Caco-2 (cell line): ENCODE results near the gene PPIL1. TPM values are rescaled to one million over a fixed set of nuclear protein-coding genes. Genes with fewer than 3 reads are reported as not detected.

ENCODE experiments used
- BruUV-seq: library from RNA; stranded (reverse); fragments of 400-500 nt; replicated peaks from 2 replicates; lab custom pipeline; 2021; lab: Mats Ljungman, UMichigan
- CTCF ChIA-PET: fragments of 300-600 bp; sonication (Branson Sonifier 250); formaldehyde crosslinking; loops from one replicate; lab custom pipeline; 2022; ENCODE audit warnings: antibody characterized with exemption; lab: Charles Lee
- POLR2A ChIA-PET: fragments of 300-600 bp; sonication (Branson Sonifier 250); formaldehyde crosslinking; loops from one replicate; lab custom pipeline; 2022; ENCODE audit warnings: antibody characterized with exemption; lab: Charles Lee
- DNase-seq, 2 experiments: peaks; one replicate each; pipeline versions ENCODE4 v3.0.0 to v3.0.0-alpha.2; 2020 to 2022
- H3K27me3 ChIP-seq: replicated peaks from 2 replicates; pipeline ENCODE4 v1.6.0; 2011; ENCODE audit warnings: low read length; ENCODE audit not compliant: control insufficient read depth, insufficient read depth
- H3K36me3 ChIP-seq: 2 replicates; pipeline ENCODE4 v1.5.1; 2011; ENCODE audit warnings: low read length; ENCODE audit not compliant: control insufficient read depth, insufficient read depth
- H3K4me1 ChIP-seq: fragments of 250-450 bp; sonication (Bioruptor Pico); 2 replicates; pipeline ENCODE4 v1.5.1; 2020; ENCODE audit warnings: mild to moderate bottlenecking
- H3K4me3 ChIP-seq: 2 replicates; pipeline ENCODE4 v1.5.1; 2011; ENCODE audit warnings: low read depth, mild to moderate bottlenecking, control low read depth, low read length
- H3K9me3 ChIP-seq: fragments of 250-450 bp; sonication (Bioruptor Pico); 2 replicates; pipeline ENCODE4 v1.5.1; 2020; ENCODE audit warnings: mild to moderate bottlenecking, moderate library complexity
- H3K27ac Mint-ChIP-seq: one replicate; pipeline ENCODE4 v1.8.0; 2022; ENCODE audit warnings: mixed read lengths; ENCODE audit not compliant: unreplicated experiment
- H3K27me3 Mint-ChIP-seq: one replicate; pipeline ENCODE4 v1.8.0; 2022; ENCODE audit warnings: mixed read lengths; ENCODE audit not compliant: insufficient read depth, unreplicated experiment
- H3K36me3 Mint-ChIP-seq: one replicate; pipeline ENCODE4 v1.8.0; 2022; ENCODE audit warnings: mild to moderate bottlenecking, mixed read lengths; ENCODE audit not compliant: insufficient read depth, unreplicated experiment
- H3K4me1 Mint-ChIP-seq: one replicate; pipeline ENCODE4 v1.8.0; 2022; ENCODE audit warnings: low read depth, mixed read lengths; ENCODE audit not compliant: unreplicated experiment
- H3K4me3 Mint-ChIP-seq: one replicate; pipeline ENCODE4 v1.8.0; 2022; ENCODE audit warnings: mild to moderate bottlenecking, moderate library complexity, mixed read lengths; ENCODE audit not compliant: unreplicated experiment
- H3K9me3 Mint-ChIP-seq: one replicate; pipeline ENCODE4 v1.8.0; 2022; ENCODE audit warnings: mixed read lengths; ENCODE audit not compliant: unreplicated experiment
- intact Hi-C: fragments of 100-400 bp; cut with micrococcal nuclease; formaldehyde crosslinking; loops from one replicate; pipeline ENCODE4 v1.10.0; 2022; ENCODE audit not compliant: unreplicated experiment
- total RNA-seq: library from RNA; stranded (reverse); gene quantifications from 2 replicates; pipeline ENCODE4 v1.2.3, GENCODE V29; 2022
- TF ChIP-seq, protein P1 (sequence below), 2 experiments: fragments of 200-600 bp in 1 of 2; IDR thresholded peaks; 1 replicate in 1 of 2; 2 replicates in 1 of 2; pipeline versions ENCODE4 v1.5.1 to v1.8.0; 2011 to 2022; ENCODE audit warnings: antibody characterized with exemption in 1 of 2, control low read depth in 1 of 2, inconsistent platforms in 1 of 2, low read depth in 1 of 2, low read length in 1 of 2, mild to moderate bottlenecking in 1 of 2, moderate library complexity in 1 of 2; ENCODE audit not compliant: insufficient read depth in 1 of 2, severe bottlenecking in 1 of 2, unreplicated experiment in 1 of 2

PPIL1 gene
- total RNA-seq, 1 experiment from 2014 or later = 61.2 TPM

DNA sequence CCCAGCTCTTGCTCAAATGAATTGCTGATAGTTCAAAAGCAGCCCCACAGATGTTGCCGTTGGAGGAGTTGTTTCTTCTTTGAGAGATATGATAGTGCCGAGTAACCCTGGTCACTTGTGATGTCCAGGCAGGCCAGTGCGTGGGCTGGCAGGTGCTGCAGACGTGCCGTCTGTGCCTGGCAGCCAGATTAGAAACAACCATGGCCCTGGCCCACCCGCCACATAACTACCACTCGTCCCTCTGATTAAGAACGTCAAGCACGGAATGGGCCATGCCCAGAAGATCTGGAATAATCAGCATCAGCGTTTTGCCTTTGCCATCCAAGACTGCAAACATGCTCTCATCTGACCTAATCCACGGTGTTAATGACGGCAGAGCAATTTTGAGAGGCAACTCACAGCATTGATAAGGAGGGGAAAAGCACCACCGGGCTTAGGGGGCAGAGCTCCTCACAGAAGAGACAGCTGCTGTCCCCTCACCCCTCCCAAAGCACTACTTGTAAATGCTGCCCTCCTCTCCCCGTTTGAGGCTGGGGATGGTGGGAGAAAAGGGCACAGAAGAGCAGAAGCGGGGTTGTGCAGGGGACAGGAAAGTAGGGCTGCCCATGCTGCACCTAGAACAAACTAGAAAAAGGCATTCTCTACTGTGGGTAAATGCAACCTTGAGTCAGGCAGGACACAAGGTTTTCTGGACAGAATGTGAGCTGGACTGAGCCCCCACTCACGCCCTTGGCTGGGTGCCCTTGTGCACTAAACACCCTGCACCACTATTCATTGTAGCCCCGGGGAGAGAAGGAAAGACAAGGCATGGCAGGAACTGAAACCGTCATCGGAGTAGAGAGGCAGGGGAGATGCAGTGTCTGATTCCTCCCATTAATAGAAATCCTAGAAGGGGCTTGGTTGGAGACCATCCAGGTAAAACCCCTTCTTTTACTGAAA, 30.1 kb downstream of the PPIL1 start:
- Histone ChIP-seq H3K4me1 (peaks cover 6% of the 10 kb centered on the region; the same call in 1 of the 2 replicates), H3K4me3 (no peak overlapping the region), H3K9me3 (no peaks in the 10 kb centered on the region), H3K36me3 (no peaks in the 10 kb centered on the region), H3K27me3 (no peaks in the 10 kb centered on the region)
- intact Hi-C loops = no loop called here
- H3K4me3 Mint-ChIP-seq = no peak overlapping the region
- BruUV-seq = no TSS peak
- TF ChIP-seq, protein P1, sequence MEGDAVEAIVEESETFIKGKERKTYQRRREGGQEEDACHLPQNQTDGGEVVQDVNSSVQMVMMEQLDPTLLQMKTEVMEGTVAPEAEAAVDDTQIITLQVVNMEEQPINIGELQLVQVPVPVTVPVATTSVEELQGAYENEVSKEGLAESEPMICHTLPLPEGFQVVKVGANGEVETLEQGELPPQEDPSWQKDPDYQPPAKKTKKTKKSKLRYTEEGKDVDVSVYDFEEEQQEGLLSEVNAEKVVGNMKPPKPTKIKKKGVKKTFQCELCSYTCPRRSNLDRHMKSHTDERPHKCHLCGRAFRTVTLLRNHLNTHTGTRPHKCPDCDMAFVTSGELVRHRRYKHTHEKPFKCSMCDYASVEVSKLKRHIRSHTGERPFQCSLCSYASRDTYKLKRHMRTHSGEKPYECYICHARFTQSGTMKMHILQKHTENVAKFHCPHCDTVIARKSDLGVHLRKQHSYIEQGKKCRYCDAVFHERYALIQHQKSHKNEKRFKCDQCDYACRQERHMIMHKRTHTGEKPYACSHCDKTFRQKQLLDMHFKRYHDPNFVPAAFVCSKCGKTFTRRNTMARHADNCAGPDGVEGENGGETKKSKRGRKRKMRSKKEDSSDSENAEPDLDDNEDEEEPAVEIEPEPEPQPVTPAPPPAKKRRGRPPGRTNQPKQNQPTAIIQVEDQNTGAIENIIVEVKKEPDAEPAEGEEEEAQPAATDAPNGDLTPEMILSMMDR (IDR thresholded peaks at IDR 0.05; ENCODE audit: insufficient read depth in 1 of 2, low read depth in 1 of 2, low read length in 1 of 2, severe bottlenecking in 1 of 2, unreplicated experiment in 1 of 2) = no peak
- no peaks in the 10 kb centered on the region for H3K27me3 Mint-ChIP-seq
- H3K4me1 Mint-ChIP-seq = peaks cover 8% of the 10 kb centered on the region
- H3K9me3 Mint-ChIP-seq = no peaks in the 10 kb centered on the region
- CTCF ChIA-PET = no interaction called here
- no peaks in the 10 kb centered on the region for H3K36me3 Mint-ChIP-seq
- no peak for DNase-seq
- H3K27ac Mint-ChIP-seq = no peak overlapping the region
- POLR2A ChIA-PET = no interaction called here

DNA sequence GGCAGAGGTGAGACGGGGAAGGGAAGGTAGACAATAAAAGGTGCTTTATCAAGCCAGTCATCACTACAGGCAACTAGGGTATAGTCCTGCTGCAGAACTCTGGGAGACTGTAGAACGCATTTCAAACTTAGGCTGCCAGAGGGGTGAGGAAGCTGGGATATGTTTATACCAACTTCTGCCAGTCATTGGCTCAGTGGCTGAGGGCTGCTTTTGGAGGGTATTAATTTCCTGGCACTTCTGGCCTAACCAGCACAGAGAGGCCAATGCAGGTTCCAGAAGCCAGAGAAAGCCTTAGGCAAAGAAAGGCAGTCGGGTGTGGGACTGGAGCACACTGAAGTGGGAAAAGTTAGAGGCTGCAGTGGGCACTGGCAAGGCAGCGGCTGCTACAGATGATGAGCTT, 31.4 kb downstream of the PPIL1 start:
- no peaks in the 10 kb centered on the region for H3K9me3 ChIP-seq
- H3K27ac Mint-ChIP-seq = no peak overlapping the region
- peaks cover 2% of the 10 kb centered on the region for H3K4me1 Mint-ChIP-seq
- BruUV-seq = no TSS peak
- H3K27me3 Mint-ChIP-seq = peaks cover 3% of the 10 kb centered on the region
- POLR2A ChIA-PET = no interaction called here
- peaks cover 6% of the 10 kb centered on the region; the same call in 1 of the 2 replicates for H3K4me1 ChIP-seq
- CTCF ChIA-PET = no interaction called here
- H3K9me3 Mint-ChIP-seq = no peaks in the 10 kb centered on the region
- no peak for DNase-seq
- H3K36me3 Mint-ChIP-seq = no peaks in the 10 kb centered on the region
- no peak overlapping the region for H3K4me3 ChIP-seq
- intact Hi-C loops = no loop called here
- H3K36me3 ChIP-seq = no peaks in the 10 kb centered on the region
- no peak overlapping the region for H3K4me3 Mint-ChIP-seq
- TF ChIP-seq, protein P1 (IDR thresholded peaks at IDR 0.05; ENCODE audit: insufficient read depth in 1 of 2, low read depth in 1 of 2, low read length in 1 of 2, severe bottlenecking in 1 of 2, unreplicated experiment in 1 of 2) = no peak
- H3K27me3 ChIP-seq = peaks cover 1% of the 10 kb centered on the region; the same call in 1 of the 2 replicates

DNA sequence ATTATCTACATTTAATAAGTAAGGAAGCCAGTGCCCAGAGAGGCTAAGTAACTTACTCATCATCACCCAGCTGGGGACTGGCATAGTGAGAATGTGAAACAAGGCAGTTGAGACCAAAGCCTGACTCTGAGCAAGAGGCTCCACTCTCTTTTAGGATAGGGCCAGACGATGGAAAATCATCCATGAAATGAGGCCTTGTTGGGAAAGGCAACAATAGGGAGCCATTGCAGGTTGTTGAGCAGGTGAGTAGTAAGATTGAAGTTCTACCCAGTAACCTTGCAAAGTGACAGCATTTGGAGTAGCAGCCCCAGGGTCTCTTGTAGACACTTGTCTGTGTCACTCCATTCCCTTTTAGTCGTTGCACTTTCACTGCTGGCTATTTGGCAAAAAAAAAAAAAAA, 32.8 kb downstream of the PPIL1 start:
- Mint-ChIP-seq H3K27me3 (peaks cover 3% of the 10 kb centered on the region), H3K4me3 (no peak overlapping the region), H3K4me1 (no peaks in the 10 kb centered on the region), H3K27ac (no peak overlapping the region), H3K36me3 (no peaks in the 10 kb centered on the region), H3K9me3 (no peaks in the 10 kb centered on the region)
- TF ChIP-seq, protein P1 (IDR thresholded peaks at IDR 0.05; ENCODE audit: insufficient read depth in 1 of 2, low read depth in 1 of 2, low read length in 1 of 2, severe bottlenecking in 1 of 2, unreplicated experiment in 1 of 2) = no peak
- Histone ChIP-seq H3K4me3 (no peak overlapping the region), H3K36me3 (no peaks in the 10 kb centered on the region), H3K9me3 (no peaks in the 10 kb centered on the region), H3K27me3 (peaks cover 1% of the 10 kb centered on the region; the same call in 1 of the 2 replicates), H3K4me1 (peaks cover 6% of the 10 kb centered on the region; the same call in 1 of the 2 replicates)
- DNase-seq = no peak
- CTCF ChIA-PET = no interaction called here
- no TSS peak for BruUV-seq
- POLR2A ChIA-PET = no interaction called here
- intact Hi-C loops = no loop called here
